ENCODE data around the gene SPTLC1. TPM values are rescaled to one million over a fixed set of nuclear protein-coding genes. Genes with fewer than 3 reads are reported as not detected.

The SPTLC1 gene
- total and polyA plus RNA-seq, 2 of the 13 experiments (the other 11 are each of a cell fraction or from before 2014, with no cell fraction given): 56.2 to 72.5 TPM

GRCh38 chr9:92138157-92138959, 23.1 kb upstream of the SPTLC1 start (continued):
- TF ChIP-seq ZNF326 (CRISPR knock-in tag; IDR thresholded peaks at IDR 0.05; ENCODE audit: borderline replicate concordance): no peak
- TF ChIP-seq ZNF850 (CRISPR knock-in tag; conservative IDR thresholded peaks at IDR 0.05): no peak
- TF ChIP-seq GPN1 (CRISPR knock-in tag; IDR thresholded peaks at IDR 0.05; ENCODE audit: borderline replicate concordance): no peak
- peak in 1 of 2 experiments; percentile 52; a peak in 1 of 4 replicates for TF ChIP-seq EP300 (IDR thresholded peaks at IDR 0.05; ENCODE audit: low read depth in 2 of 2, low read length in 2 of 2)
- no peak for TF ChIP-seq EP300 (CRISPR knock-in tag; IDR thresholded peaks at IDR 0.05; ENCODE audit: borderline replicate concordance)
- TF ChIP-seq RXRB (CRISPR knock-in tag; IDR thresholded peaks at IDR 0.05; ENCODE audit: borderline replicate concordance): no peak; the same call in 1 of the 2 replicates
- TF ChIP-seq ZNF331 (CRISPR knock-in tag; IDR thresholded peaks at IDR 0.05): peak; percentile 24; the same call in 1 of the 2 replicates
- no peak for TF ChIP-seq ZNF317 (CRISPR knock-in tag; IDR thresholded peaks at IDR 0.05)
- TF ChIP-seq LCORL (IDR thresholded peaks at IDR 0.05): no peak
- peak; percentile 71; the same call in 1 of the 2 replicates for TF ChIP-seq LCORL (CRISPR knock-in tag; IDR thresholded peaks at IDR 0.05)
- TF ChIP-seq PAX8 (CRISPR knock-in tag; IDR thresholded peaks at IDR 0.05; ENCODE audit: borderline replicate concordance): no peak
- no peak for TF ChIP-seq ZFP36L1 (CRISPR knock-in tag; IDR thresholded peaks at IDR 0.05)
- 0 out of 2 replicates have a peak, but pooled peaks have one; percentile 33 for TF ChIP-seq TMF1 (CRISPR knock-in tag; IDR thresholded peaks at IDR 0.05; ENCODE audit: low read depth)
- no peak for TF ChIP-seq ZBTB10 (CRISPR knock-in tag; IDR thresholded peaks at IDR 0.05; ENCODE audit: borderline replicate concordance)
- no peak for TF ChIP-seq REST (IDR thresholded peaks at IDR 0.05; ENCODE audit: borderline replicate concordance in 1 of 2, low read depth in 1 of 2, low read length in 2 of 2)
- TF ChIP-seq ZNF768 (CRISPR knock-in tag; IDR thresholded peaks at IDR 0.05): peak; percentile 11; the same call in 1 of the 2 replicates
- no peak; the same call in 1 of the 2 replicates for TF ChIP-seq MXD4 (CRISPR knock-in tag; IDR thresholded peaks at IDR 0.05)
- TF ChIP-seq MXI1 (IDR thresholded peaks at IDR 0.05; ENCODE audit: borderline replicate concordance, low read depth, low read length): 0 out of 3 replicates have a peak, but pooled peaks have one; percentile 50
- peak; percentile 71; the same call in 1 of the 2 replicates for TF ChIP-seq ZNF350 (CRISPR knock-in tag; IDR thresholded peaks at IDR 0.05; ENCODE audit: borderline replicate concordance, low read depth)
- no peak for TF ChIP-seq MBNL3 (CRISPR knock-in tag; conservative IDR thresholded peaks at IDR 0.05)
